ENCODE measurements around the gene HES3.

HES3 gene, protein sequence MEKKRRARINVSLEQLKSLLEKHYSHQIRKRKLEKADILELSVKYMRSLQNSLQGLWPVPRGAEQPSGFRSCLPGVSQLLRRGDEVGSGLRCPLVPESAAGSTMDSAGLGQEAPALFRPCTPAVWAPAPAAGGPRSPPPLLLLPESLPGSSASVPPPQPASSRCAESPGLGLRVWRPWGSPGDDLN

DNA sequence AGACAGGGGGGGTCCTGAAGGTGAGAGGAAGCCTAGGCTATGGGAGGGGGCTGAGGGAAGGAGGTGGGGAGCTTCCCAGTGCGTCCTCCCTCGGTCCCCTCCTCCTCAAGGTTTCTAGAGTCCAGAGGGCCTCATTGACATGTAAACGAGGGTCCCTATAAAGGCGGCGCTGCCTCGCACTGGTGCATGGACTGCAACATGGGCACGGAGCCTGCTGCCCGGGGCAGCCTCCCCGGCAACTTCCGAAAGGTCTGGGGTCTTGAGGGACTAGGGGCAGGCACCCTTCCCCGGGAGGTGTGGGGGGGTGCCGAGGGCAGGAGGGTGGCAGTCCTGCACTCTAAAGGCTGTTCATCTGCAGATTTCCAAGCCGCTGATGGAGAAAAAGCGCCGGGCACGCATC lies at the start of gene HES3:
Gene HES3 (plus strand): TSS at position 187 of the 400 bp plus-strand sequence. CDS start 187 bp downstream, at position 374.
- in situ Hi-C loops (cut with MboI; ENCODE audit: low sequenced_read_pairs): no loop called here

- in situ Hi-C loops (cut with MboI; ENCODE audit: low sequenced_read_pairs): no loop called here
These were observed 46.1 kb upstream of the HES3 start for GRCh38 chr1:6197746-6198427.

DNA sequence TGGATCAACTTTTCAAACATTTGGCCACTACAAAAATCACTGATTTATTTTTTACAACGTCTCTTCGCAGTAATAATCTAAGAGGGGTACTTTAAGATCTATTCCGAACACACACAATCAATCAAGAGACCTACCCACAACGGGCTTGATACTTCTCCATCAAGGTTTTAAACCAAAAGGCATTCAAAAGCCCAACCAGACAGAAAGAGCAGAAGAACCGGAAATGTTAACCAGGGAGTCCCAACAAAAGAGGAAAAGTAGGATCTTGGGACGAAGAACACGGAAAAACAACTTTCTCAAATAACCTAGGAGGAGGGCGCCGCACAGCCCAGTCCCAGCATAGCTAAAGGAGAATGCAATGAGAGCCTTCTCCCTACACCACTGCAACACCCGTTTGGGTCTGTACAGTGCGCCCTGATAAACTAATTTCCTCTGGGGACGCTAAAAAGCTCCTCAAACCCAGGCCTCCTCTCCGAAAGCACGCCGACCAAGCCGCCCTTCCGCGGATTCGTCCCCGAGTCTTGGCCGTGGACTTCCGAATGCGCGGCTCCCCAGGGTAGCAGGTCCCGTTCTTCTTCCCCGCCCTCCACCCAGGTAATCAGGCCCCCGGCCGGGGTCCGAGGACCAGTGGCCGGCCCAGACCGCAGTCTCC lies 45.2 kb upstream of the HES3 start:
- in situ Hi-C loops (cut with MboI; ENCODE audit: low sequenced_read_pairs): no loop called here

- in situ Hi-C loops (cut with MboI; ENCODE audit: low sequenced_read_pairs): no loop called here
These were observed 44.4 kb upstream of the HES3 start, which contains the start of gene RPL22 for GRCh38 chr1:6199298-6200187. TSS of gene RPL22 (minus strand) at chr1:6199595. CDS start at chr1:6199573, 22 bp downstream.

GRCh38 chr1:6200188-6200809 lies 43.7 kb upstream of the HES3 start:
- in situ Hi-C loops (cut with MboI; ENCODE audit: low sequenced_read_pairs): no loop called here

DNA sequence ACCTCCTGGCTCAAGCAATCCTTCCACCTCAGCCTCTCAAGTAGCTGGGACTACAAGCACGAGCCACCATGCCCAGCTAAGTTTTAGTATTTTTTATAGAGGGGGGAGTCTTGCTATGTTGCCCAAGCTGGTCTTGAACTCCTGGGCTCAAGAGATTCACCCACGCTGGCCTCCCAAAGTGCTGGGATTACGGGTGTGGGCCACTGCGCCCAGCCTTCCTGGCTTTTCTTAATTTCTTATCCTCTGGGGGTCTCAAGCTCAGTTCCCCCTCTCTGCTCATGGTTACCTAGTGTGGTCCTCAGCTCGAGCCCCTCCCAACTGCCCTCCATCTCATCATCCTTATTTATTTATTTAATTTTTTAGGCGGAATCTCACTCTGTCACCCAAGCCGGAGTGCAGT lies 41.7 kb upstream of the HES3 start:
- in situ Hi-C loops (cut with MboI; ENCODE audit: low sequenced_read_pairs): no loop called here

DNA sequence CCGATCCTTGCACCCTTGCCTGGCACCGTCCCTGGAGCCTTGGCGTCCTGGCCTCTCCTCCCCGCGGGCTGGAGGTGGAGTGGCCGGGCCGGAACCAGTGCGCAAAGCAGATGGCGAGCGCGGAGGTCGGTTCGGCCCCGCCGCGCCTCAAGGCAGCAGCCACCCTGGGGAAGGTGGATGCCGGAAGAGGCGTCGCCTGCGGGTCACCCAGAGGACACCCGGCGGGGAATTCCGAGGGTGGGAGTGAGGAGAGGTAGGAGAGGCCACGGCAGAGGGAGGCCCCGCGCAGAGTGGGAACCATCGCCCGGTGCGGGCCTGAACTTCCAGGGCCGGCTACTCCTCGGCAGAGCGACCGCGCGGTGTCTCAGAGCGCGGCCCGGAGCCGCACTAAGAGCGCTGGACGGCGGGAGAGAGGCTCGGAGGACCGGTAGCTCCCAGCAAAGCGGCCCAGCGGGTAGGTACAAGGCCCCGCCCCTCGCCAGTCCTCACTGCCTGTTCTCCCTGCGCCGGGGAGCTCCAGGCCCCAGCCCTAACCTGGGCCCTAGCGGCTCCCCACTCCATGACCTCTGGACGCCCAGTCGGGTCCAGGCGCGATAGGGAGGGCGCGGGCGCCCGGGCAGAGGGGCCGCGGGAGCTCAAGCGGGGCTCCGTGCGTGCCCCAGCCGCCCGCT lies 38.0 kb upstream of the HES3 start, which contains the start of gene RNF207:
Gene RNF207 (plus strand): TSS at position 271 of the 671 bp plus-strand sequence. CDS start 417 bp downstream, outside the sequence.
- in situ Hi-C loops (cut with MboI; ENCODE audit: low sequenced_read_pairs): no loop called here

GRCh38 chr1:6206520-6206855 lies 37.5 kb upstream of the HES3 start:
- in situ Hi-C loops (cut with MboI; ENCODE audit: low sequenced_read_pairs): no loop called here

- in situ Hi-C loops (cut with MboI; ENCODE audit: low sequenced_read_pairs): no loop called here
These were observed 36.7 kb upstream of the HES3 start for GRCh38 chr1:6207075-6207885.

GRCh38 chr1:6207921-6208320 lies 36.1 kb upstream of the HES3 start:
- in situ Hi-C loops (cut with MboI; ENCODE audit: low sequenced_read_pairs): no loop called here

GRCh38 chr1:6208723-6209660 lies 35.0 kb upstream of the HES3 start:
- in situ Hi-C loops (cut with MboI; ENCODE audit: low sequenced_read_pairs): no loop called here

DNA sequence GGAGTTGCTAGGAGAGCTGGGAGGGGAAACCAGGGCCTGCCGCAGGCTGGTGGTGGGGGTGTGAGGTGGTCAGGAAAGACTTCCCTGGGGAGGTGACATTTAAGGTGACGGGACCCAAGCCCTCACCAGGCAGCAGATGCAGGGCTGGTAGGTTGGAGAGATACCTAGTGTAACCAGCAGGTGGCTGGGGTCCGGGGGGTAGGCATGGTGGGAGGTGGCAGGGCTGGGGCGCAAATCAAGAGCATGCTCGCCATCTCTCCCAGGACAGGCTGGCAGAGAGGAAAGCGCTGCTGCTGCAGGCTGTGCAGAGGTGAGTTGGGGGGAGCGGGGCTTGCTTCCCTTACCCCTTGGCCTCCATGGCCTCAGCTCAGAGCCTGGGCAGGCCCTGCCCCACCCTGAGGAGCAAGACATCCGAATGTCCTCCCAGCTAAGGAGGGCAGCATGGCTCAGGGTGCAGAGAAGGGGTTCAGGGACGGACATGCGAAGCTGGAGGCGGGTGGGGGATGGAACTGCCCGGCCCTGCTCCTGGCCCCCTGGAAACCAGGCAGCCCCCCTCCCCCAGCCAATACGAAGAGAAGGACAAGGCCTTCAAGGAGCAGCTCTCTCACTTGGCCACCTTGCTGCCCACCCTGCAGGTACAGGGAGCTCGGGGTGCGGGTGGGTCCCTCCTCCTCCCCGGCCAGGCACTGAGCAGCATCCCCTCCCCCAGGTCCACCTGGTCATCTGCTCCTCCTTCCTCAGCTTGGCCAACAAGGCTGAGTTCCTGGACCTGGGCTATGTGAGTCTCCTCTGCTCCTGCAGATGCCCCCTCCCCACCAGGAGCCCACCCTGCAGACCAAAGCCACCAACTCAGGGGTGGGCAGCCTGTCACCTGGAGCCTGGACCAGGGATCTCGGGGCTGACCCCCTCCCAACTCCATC lies 34.1 kb upstream of the HES3 start:
- in situ Hi-C loops (cut with MboI; ENCODE audit: low sequenced_read_pairs): no loop called here

GRCh38 chr1:6210591-6211355 lies 33.2 kb upstream of the HES3 start:
- in situ Hi-C loops (cut with MboI; ENCODE audit: low sequenced_read_pairs): no loop called here

- in situ Hi-C loops (cut with MboI; ENCODE audit: low sequenced_read_pairs): no loop called here
These were observed 32.2 kb upstream of the HES3 start for GRCh38 chr1:6211731-6212130.

DNA sequence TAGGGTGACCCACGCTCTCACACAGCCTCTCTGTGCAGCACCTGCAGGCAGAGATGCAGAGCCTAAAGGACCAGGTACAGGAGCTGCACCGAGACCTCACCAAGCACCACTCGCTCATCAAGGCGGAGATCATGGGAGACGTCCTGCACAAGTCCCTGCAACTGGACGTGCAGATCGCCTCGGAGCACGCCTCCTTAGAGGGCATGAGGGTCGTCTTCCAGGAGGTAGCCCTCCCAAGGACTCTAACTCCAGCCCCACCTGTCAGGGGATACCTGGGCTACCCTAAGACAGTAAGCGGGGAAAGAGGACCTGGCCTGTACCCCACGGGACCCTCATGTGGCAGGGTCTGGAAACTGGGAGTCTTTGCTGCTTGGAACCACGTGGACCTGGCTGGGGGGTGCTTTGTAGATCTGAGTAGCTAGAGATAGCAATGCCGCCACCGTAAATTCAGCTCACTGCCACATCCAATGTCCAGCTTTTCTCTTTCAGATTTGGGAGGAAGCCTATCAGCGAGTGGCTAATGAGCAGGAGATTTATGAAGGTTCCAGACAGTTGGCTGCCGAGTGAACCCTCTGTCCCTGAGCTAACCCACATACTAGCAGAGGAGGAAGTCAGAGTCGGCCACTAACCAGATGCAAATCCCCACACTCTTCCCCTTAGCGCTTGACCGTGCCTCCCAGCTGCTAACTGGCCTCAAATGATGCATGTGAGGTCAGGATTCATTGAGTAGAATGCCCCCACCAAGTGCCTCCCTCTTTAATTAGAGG lies 31.6 kb upstream of the HES3 start:
- in situ Hi-C loops (cut with MboI; ENCODE audit: low sequenced_read_pairs): no loop called here
